HepG2 (cell line): ENCODE measurements around the gene DEFB129. TPM values are rescaled to one million over a fixed set of nuclear protein-coding genes. Genes with fewer than 3 reads are reported as not detected.

Source experiments
- GMEB2 ChIP-seq: IDR thresholded peaks from 2 replicates; pipeline ENCODE4 v1.6.1; 2016; ENCODE audit warnings: missing biosample characterization, missing genetic modification reagents, low read depth
- HDAC2 ChIP-seq: sonication (generic); formaldehyde crosslinking; IDR thresholded peaks from 2 replicates; pipeline ENCODE4 v1.4.0; 2020; ENCODE audit warnings: missing genetic modification reagents
- POLR2A ChIP-seq, 2 experiments: IDR thresholded peaks; 2 replicates each; pipeline ENCODE4 v1.6.1; 2011; ENCODE audit warnings: low read depth in 2 of 2, low read length in 2 of 2, mild to moderate bottlenecking in 1 of 2, moderate library complexity in 1 of 2; ENCODE audit not compliant: insufficient read depth in 1 of 2
- PRDM10 ChIP-seq: sonication (generic); formaldehyde crosslinking; IDR thresholded peaks from 2 replicates; pipeline ENCODE4 v1.4.0; 2020; ENCODE audit warnings: low read depth, missing genetic modification reagents
- PRPF4 ChIP-seq: fragments of 200-400 bp; formaldehyde crosslinking; IDR thresholded peaks from 2 replicates; pipeline ENCODE4 v1.6.1; 2016; ENCODE audit warnings: low read length, low read depth; ENCODE audit not compliant: poor library complexity, severe bottlenecking
- SRSF1 ChIP-seq: fragments of 200-400 bp; formaldehyde crosslinking; optimal IDR thresholded peaks from 2 replicates; pipeline ENCODE3; 2017; ENCODE audit warnings: mild to moderate bottlenecking, low read depth, low read length, moderate library complexity
- ZNF232 ChIP-seq: sonication (generic); formaldehyde crosslinking; IDR thresholded peaks from 2 replicates; pipeline ENCODE4 v1.4.0; 2020; ENCODE audit warnings: missing genetic modification reagents, borderline replicate concordance
- ZNF546 ChIP-seq: sonication (generic); formaldehyde crosslinking; conservative IDR thresholded peaks from 2 replicates; pipeline ENCODE4 v1.8.1; 2023; ENCODE audit warnings: mild to moderate bottlenecking, missing genetic modification reagents
- polyA plus RNA-seq, 8 experiments: library from polyadenylated mRNA; depleted of rRNA in 3 of 8; stranded (reverse) in 7 of 8; unstranded in 1 of 8; fragments of >200 nt; fragmentation: Illumina TruSeq in 4 of 8; extraction: Trizol in 4 of 8; gene quantifications; 2 replicates each; pipeline versions ENCODE4 v1.2.1 to v1.2.3, GENCODE V29; 2011 to 2016; ENCODE audit warnings: low read depth in 4 of 8, missing spikeins in 1 of 8, mixed read lengths in 1 of 8; ENCODE audit not compliant: insufficient read depth in 1 of 8
- total RNA-seq, 5 experiments: library from RNA; depleted of rRNA; stranded (reverse); fragments of >200 nt; fragmentation: Illumina TruSeq; extraction: Trizol; gene quantifications; 2 replicates each; pipeline ENCODE4 v1.2.3, GENCODE V29; 2016; ENCODE audit warnings: low read depth in 1 of 5
- TF ChIP-seq, protein P1 (sequence below): sonication (generic); formaldehyde crosslinking; conservative IDR thresholded peaks from 2 replicates; pipeline ENCODE4 v1.5.0; 2020; ENCODE audit warnings: missing genetic modification reagents
- TF ChIP-seq, protein P2 (sequence below): sonication (generic); formaldehyde crosslinking; IDR thresholded peaks from 2 replicates; pipeline ENCODE4 v1.5.0; 2020; ENCODE audit warnings: mild to moderate bottlenecking, missing genetic modification reagents, borderline replicate concordance

The DEFB129 gene
- total and polyA plus RNA-seq, 2 of the 13 experiments (the other 11 are each of a cell fraction or from before 2014, with no cell fraction given): not detected

DNA sequence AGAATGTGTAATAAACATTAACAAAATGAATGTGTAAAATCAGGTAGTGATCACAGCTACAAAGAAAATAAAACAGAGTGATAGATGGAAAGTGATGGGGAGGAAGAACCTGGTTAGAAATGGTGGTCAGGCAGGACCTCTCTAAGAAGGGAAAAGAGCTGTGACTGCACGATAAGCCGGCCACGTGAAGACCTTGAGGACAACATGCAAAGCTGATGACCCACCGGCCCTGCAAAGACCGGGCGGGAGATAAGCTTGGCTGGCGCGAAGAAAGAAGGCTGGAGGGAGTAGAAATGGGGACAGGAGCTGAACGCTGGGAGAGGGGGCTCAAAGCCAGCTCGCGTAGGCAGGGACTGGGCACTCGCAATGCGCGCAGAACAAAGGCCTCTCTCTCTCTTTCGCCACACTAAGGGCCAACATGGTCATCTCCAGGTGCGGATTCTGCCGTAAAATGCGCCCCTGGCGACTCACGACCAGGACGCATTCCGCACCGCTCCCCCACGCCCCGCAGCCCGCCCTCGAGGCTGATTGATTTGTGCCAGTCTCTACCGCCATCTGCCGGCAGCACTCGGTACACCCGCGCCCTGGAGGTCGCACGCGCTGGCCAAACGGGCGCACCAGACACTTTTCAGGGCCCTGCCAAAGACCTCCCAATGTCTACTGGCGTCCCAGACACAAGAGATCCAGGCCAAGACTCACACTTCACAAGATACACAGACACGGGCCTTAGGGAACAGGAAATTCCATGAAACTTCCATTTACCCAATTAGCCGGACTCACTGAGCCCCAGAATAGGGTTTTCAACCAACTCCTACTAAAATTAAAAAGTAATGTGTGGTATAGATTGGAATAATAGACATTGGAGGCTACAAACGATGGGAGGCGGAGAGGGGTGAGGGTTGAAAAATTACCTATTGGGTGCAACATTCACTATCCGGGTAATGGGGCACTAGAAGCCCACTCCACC is 39.8 kb downstream of the DEFB129 start (continued):
- TF ChIP-seq, protein P1, sequence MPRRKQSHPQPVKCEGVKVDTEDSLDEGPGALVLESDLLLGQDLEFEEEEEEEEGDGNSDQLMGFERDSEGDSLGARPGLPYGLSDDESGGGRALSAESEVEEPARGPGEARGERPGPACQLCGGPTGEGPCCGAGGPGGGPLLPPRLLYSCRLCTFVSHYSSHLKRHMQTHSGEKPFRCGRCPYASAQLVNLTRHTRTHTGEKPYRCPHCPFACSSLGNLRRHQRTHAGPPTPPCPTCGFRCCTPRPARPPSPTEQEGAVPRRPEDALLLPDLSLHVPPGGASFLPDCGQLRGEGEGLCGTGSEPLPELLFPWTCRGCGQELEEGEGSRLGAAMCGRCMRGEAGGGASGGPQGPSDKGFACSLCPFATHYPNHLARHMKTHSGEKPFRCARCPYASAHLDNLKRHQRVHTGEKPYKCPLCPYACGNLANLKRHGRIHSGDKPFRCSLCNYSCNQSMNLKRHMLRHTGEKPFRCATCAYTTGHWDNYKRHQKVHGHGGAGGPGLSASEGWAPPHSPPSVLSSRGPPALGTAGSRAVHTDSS: no peak
- TF ChIP-seq SRSF1 (peak; percentile 74), PRPF4 (no peak), POLR2A (IDR thresholded peaks at IDR 0.05; ENCODE audit: insufficient read depth in 1 of 2, low read depth in 2 of 2, low read length in 2 of 2) (peak; percentile 79 to 80), ZNF232 (CRISPR knock-in tag) (peak; percentile 95), GMEB2 (CRISPR knock-in tag) (peak; percentile 36; the same call in 1 of the 2 replicates), PRDM10 (CRISPR knock-in tag) (peak; percentile 66; the same call in 1 of the 2 replicates), HDAC2 (CRISPR knock-in tag) (peak; percentile 79), ZNF546 (peak; percentile 90)
- TF ChIP-seq, protein P2, sequence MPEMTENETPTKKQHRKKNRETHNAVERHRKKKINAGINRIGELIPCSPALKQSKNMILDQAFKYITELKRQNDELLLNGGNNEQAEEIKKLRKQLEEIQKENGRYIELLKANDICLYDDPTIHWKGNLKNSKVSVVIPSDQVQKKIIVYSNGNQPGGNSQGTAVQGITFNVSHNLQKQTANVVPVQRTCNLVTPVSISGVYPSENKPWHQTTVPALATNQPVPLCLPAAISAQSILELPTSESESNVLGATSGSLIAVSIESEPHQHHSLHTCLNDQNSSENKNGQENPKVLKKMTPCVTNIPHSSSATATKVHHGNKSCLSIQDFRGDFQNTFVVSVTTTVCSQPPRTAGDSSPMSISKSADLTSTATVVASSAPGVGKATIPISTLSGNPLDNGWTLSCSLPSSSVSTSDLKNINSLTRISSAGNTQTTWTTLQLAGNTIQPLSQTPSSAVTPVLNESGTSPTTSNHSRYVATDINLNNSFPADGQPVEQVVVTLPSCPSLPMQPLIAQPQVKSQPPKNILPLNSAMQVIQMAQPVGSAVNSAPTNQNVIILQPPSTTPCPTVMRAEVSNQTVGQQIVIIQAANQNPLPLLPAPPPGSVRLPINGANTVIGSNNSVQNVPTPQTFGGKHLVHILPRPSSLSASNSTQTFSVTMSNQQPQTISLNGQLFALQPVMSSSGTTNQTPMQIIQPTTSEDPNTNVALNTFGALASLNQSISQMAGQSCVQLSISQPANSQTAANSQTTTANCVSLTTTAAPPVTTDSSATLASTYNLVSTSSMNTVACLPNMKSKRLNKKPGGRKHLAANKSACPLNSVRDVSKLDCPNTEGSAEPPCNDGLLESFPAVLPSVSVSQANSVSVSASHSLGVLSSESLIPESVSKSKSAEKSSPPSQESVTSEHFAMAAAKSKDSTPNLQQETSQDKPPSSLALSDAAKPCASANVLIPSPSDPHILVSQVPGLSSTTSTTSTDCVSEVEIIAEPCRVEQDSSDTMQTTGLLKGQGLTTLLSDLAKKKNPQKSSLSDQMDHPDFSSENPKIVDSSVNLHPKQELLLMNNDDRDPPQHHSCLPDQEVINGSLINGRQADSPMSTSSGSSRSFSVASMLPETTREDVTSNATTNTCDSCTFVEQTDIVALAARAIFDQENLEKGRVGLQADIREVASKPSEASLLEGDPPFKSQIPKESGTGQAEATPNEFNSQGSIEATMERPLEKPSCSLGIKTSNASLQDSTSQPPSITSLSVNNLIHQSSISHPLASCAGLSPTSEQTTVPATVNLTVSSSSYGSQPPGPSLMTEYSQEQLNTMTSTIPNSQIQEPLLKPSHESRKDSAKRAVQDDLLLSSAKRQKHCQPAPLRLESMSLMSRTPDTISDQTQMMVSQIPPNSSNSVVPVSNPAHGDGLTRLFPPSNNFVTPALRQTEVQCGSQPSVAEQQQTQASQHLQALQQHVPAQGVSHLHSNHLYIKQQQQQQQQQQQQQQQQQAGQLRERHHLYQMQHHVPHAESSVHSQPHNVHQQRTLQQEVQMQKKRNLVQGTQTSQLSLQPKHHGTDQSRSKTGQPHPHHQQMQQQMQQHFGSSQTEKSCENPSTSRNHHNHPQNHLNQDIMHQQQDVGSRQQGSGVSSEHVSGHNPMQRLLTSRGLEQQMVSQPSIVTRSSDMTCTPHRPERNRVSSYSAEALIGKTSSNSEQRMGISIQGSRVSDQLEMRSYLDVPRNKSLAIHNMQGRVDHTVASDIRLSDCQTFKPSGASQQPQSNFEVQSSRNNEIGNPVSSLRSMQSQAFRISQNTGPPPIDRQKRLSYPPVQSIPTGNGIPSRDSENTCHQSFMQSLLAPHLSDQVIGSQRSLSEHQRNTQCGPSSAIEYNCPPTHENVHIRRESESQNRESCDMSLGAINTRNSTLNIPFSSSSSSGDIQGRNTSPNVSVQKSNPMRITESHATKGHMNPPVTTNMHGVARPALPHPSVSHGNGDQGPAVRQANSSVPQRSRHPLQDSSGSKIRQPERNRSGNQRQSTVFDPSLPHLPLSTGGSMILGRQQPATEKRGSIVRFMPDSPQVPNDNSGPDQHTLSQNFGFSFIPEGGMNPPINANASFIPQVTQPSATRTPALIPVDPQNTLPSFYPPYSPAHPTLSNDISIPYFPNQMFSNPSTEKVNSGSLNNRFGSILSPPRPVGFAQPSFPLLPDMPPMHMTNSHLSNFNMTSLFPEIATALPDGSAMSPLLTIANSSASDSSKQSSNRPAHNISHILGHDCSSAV: 0 out of 2 replicates have a peak, but pooled peaks have one; percentile 48
